Vagina (tissue), 2 donors: Measurements from ENCODE around the gene CACNA1S. TPM values are rescaled to one million over a fixed set of nuclear protein-coding genes. Genes with fewer than 3 reads are reported as not detected.

ENCODE experiments used
- DNase-seq, 2 donors: peaks; one replicate each; pipeline ENCODE4 v3.0.0-alpha.2; 2017; ENCODE audit errors: extremely low spot score in 2 of 2
- H3K27ac ChIP-seq: fragments of 200-600 bp; sonication (generic); one replicate; pipeline ENCODE4 v1.5.1; 2019
- H3K27me3 ChIP-seq: fragments of 200-600 bp; sonication (generic); one replicate; pipeline ENCODE4 v1.5.1; 2019
- H3K36me3 ChIP-seq, 2 donors: fragments of 200-600 bp; sonication (generic); one replicate each; pipeline ENCODE4 v1.5.1; 2017 to 2019
- H3K4me1 ChIP-seq: fragments of 200-600 bp; sonication (generic); one replicate; pipeline ENCODE4 v1.5.1; 2019
- H3K4me3 ChIP-seq, 2 donors: fragments of 200-600 bp; sonication (generic); 1 replicate in 1 of 2; 2 replicates in 1 of 2; pipeline ENCODE4 v1.5.1; 2016 to 2019
- H3K9me3 ChIP-seq: fragments of 200-600 bp; sonication (generic); one replicate; pipeline ENCODE4 v1.5.1; 2019
- POLR2A ChIP-seq, 2 donors: fragments of 450-650 bp; IDR thresholded peaks; one replicate each; pipeline ENCODE4 v1.6.1; 2017; ENCODE audit warnings: antibody characterized with exemption in 2 of 2, mild to moderate bottlenecking in 2 of 2, moderate library complexity in 2 of 2
- POLR2AphosphoS5 ChIP-seq, 2 donors: sonication (generic); formaldehyde crosslinking; IDR thresholded peaks; one replicate each; pipeline ENCODE4 v1.9.0; 2017; ENCODE audit warnings: antibody characterized with exemption in 2 of 2, mild to moderate bottlenecking in 2 of 2, low read depth in 1 of 2; ENCODE audit not compliant: insufficient read depth in 1 of 2
- intact Hi-C: fragments of 100-400 bp; cut with DNase I; formaldehyde crosslinking; loops from one replicate; pipeline ENCODE4 v1.15.1; 2023
- total RNA-seq: library from RNA; depleted of rRNA; stranded (reverse); fragments of >200 nt; gene quantifications from one replicate; pipeline ENCODE4 v1.2.3, GENCODE V29; 2016
- TF ChIP-seq, protein P1 (sequence below), 3 experiments: fragments of 450-650 bp in 2 of 3; fragments of 200-600 bp in 1 of 3; sonication (generic) in 1 of 3; IDR thresholded peaks; one replicate each; pipeline ENCODE4 v1.5.1; 2017 to 2019; ENCODE audit warnings: antibody characterized with exemption in 3 of 3, mild to moderate bottlenecking in 2 of 3, moderate library complexity in 2 of 3

Gene CACNA1S
- total RNA-seq, 1 donor from 2014 or later: not detected

DNA sequence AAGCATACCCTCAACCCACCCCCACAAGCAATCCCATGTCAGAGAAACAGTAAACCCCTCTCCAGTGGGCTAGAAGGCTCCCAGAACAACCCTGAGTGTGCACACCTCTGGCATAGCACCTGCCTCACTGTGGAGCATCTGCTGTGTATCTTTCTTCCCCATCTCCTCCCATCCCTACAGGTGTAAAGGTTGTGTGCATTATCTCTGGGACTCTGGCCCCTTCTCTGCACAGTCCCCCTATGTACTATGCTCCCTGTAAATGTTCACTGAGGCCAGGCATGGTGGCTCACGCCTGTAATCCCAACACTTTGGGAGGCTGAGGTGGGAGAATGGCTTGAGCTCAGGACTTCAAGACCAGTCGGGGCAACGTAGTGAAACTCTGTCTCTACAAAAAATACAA lies 700 bp upstream of the CACNA1S start:
- intact Hi-C loops: loop anchor here (2.0 kb wide), 1 partner anchor 136 kb away; no protein-coding TSS in a partner anchor
- H3K27me3 ChIP-seq: no peaks in the 10 kb centered on the region

DNA sequence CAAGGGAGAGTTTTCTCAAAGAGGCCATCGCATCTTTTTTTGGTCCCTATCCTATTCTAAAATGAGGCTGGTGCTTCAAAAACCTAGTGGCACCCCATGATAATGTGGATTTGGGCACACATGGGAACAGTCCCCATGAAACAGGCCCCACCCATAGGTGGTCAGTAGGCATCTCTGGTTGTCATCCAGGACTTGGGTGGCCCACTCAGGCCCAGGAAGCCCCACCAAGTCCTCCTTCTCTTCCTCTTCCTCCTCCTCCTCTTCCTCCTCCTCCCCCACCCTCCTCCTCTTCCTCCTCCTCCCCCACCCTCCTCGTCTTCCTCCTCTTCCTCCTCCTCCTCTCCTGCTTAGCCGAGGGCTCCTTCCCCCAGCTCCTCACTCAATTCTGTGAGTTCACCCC lies 554 bp downstream of the CACNA1S start:
- Histone ChIP-seq H3K27me3 (no peaks in the 10 kb centered on the region), H3K9me3 (no peaks in the 10 kb centered on the region), H3K27ac (no peak overlapping the region), H3K4me1 (peaks cover 8% of the 10 kb centered on the region), H3K4me3 (no peak overlapping the region), H3K36me3 (no peaks in the 10 kb centered on the region)
- TF ChIP-seq, protein P1, sequence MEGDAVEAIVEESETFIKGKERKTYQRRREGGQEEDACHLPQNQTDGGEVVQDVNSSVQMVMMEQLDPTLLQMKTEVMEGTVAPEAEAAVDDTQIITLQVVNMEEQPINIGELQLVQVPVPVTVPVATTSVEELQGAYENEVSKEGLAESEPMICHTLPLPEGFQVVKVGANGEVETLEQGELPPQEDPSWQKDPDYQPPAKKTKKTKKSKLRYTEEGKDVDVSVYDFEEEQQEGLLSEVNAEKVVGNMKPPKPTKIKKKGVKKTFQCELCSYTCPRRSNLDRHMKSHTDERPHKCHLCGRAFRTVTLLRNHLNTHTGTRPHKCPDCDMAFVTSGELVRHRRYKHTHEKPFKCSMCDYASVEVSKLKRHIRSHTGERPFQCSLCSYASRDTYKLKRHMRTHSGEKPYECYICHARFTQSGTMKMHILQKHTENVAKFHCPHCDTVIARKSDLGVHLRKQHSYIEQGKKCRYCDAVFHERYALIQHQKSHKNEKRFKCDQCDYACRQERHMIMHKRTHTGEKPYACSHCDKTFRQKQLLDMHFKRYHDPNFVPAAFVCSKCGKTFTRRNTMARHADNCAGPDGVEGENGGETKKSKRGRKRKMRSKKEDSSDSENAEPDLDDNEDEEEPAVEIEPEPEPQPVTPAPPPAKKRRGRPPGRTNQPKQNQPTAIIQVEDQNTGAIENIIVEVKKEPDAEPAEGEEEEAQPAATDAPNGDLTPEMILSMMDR (IDR thresholded peaks at IDR 0.05): no peak
- TF ChIP-seq POLR2A (IDR thresholded peaks at IDR 0.05) (no peak), POLR2AphosphoS5 (IDR thresholded peaks at IDR 0.05; ENCODE audit: insufficient read depth in 1 of 2, low read depth in 1 of 2) (no peak)
- intact Hi-C loops: loop anchor here (2.0 kb wide), 1 partner anchor 135 kb away; no protein-coding TSS in a partner anchor
- DNase-seq: no peak

More for the DNA sequence above, 700 bp upstream of the CACNA1S start:
- no peak for TF ChIP-seq POLR2A (IDR thresholded peaks at IDR 0.05)
- TF ChIP-seq POLR2AphosphoS5 (IDR thresholded peaks at IDR 0.05; ENCODE audit: insufficient read depth in 1 of 2, low read depth in 1 of 2): no peak
- TF ChIP-seq, protein P1 (IDR thresholded peaks at IDR 0.05): no peak
- no peaks in the 10 kb centered on the region for H3K9me3 ChIP-seq
- H3K4me1 ChIP-seq: peaks cover 8% of the 10 kb centered on the region
- no peak overlapping the region for H3K4me3 ChIP-seq
- no peak overlapping the region for H3K27ac ChIP-seq
- no peak for DNase-seq
- H3K36me3 ChIP-seq: no peaks in the 10 kb centered on the region

DNA sequence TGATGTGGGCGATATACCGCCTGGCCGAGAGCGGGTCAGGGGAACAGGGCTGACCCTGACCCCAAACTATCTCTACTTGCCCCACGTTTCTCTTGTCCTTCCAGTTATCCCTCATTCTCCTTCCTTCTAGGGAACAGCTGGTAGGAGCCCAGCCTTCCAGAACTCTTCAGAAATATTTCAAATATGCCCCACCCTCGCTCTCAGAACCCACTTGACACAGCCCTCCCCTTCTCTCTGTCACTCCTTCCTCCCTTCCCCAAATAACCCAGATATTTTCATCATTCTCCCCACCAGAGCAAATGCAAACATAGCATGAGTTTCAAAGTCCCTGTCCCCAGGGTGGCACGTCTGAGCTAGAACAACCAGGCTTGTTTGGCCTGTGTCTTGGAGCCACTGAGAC lies 1.1 kb downstream of the CACNA1S start:
- Histone ChIP-seq H3K27ac (no peak overlapping the region), H3K4me3 (no peak overlapping the region), H3K9me3 (no peaks in the 10 kb centered on the region), H3K27me3 (no peaks in the 10 kb centered on the region), H3K36me3 (no peaks in the 10 kb centered on the region), H3K4me1 (peaks cover 8% of the 10 kb centered on the region)
- intact Hi-C loops: no loop called here
- TF ChIP-seq POLR2AphosphoS5 (IDR thresholded peaks at IDR 0.05; ENCODE audit: insufficient read depth in 1 of 2, low read depth in 1 of 2) (no peak), POLR2A (IDR thresholded peaks at IDR 0.05) (no peak)
- TF ChIP-seq, protein P1 (IDR thresholded peaks at IDR 0.05): no peak
- DNase-seq: no peak

DNA sequence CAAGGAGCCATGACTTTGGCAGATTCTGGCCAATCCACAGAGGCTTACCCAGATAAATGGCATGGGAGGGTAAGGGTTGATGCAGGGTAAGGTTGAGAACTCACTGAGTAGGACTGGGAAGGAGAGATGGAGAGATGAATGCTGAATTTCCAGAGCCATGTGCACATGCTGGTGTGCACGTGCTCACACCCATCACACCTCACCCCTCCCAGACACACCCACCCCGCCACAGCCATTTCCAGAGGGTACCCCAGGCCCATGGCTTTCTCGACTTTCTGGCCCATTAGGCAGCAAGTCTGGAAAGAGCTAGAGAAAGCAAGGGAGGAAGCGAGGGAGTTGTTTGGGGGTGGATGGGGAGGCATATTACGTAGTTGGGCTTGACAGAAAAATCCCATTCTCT lies 1.6 kb downstream of the CACNA1S start:
- peaks cover 8% of the 10 kb centered on the region for H3K4me1 ChIP-seq
- H3K27ac ChIP-seq: no peak overlapping the region
- TF ChIP-seq POLR2AphosphoS5 (IDR thresholded peaks at IDR 0.05; ENCODE audit: insufficient read depth in 1 of 2, low read depth in 1 of 2): no peak
- TF ChIP-seq POLR2A (IDR thresholded peaks at IDR 0.05): no peak
- TF ChIP-seq, protein P1 (IDR thresholded peaks at IDR 0.05): no peak
- no peaks in the 10 kb centered on the region for H3K36me3 ChIP-seq
- no peaks in the 10 kb centered on the region for H3K27me3 ChIP-seq
- H3K4me3 ChIP-seq: no peak overlapping the region
- H3K9me3 ChIP-seq: no peaks in the 10 kb centered on the region
- intact Hi-C loops: no loop called here
- DNase-seq: no peak

DNA sequence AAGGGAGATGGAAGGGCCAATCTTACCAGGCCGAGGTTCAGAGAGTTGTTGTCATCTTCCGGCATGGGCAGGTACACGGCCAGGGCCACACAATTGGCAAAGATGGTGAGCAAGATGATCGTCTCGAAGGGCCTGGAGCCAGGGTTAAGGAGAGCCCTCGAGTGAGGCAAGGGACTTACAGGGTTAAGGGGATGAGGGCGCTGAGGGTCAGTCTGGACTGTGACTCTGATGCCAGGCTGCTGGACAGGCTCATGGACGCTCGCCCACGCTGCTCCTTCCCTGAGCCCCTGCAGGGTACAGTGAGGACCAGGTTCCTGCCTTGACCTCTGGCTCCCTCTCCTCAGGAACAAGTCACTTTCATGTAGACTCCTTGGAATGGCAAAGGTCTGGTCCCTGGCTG lies 2.1 kb downstream of the CACNA1S start:
- no peak for DNase-seq
- Histone ChIP-seq H3K36me3 (no peaks in the 10 kb centered on the region), H3K4me3 (no peak overlapping the region), H3K27ac (no peak overlapping the region), H3K27me3 (no peaks in the 10 kb centered on the region), H3K9me3 (no peaks in the 10 kb centered on the region), H3K4me1 (peaks cover 8% of the 10 kb centered on the region)
- intact Hi-C loops: no loop called here
- TF ChIP-seq POLR2A (IDR thresholded peaks at IDR 0.05): no peak
- TF ChIP-seq POLR2AphosphoS5 (IDR thresholded peaks at IDR 0.05; ENCODE audit: insufficient read depth in 1 of 2, low read depth in 1 of 2): no peak
- TF ChIP-seq, protein P1 (IDR thresholded peaks at IDR 0.05): no peak
